ENCODE results near the gene MITF. TPM values are rescaled to one million over a fixed set of nuclear protein-coding genes. Genes with fewer than 3 reads are reported as not detected.

Gene MITF
- total and polyA plus RNA-seq, 2 of the 4 experiments (the other 2 are of a cell fraction) = 6.5 to 16.7 TPM

DNA sequence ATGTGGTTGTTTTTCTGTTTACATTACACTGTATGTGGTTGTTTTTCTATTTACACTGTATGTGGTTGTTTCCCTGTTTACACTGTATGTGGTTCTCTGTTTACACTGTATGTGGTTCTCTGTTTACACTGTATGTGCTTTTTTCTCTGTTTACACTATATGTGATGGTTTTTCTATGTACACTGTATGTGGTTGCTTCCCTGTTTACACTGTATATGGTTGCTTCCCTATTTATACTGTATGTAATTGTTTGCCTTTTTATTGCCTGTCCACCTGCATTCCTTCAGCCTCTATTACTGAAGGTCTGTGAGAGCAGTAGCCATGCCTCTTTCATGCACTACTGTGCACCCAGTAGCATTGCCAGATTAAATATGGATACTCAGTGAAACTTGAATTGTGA is 94.3 kb downstream of the MITF start:
- no peaks in the 10 kb centered on the region for H4K20me1 ChIP-seq (ENCODE audit: insufficient read depth, low read length)
- dilution Hi-C loops (cut with HindIII; ENCODE audit: low sequenced_read_pairs, unreplicated experiment) (no loop called here), in situ Hi-C loops (cut with MboI; ENCODE audit: low sequenced_read_pairs) (no loop called here), intact Hi-C loops (cut with micrococcal nuclease) (no loop called here)
- DNase-seq = no peak
- H3K27me3 ChIP-seq (ENCODE audit: control insufficient read depth, insufficient read depth, low read length) = no peaks in the 10 kb centered on the region
- H3K4ac ChIP-seq (ENCODE audit: low read depth, low read length) = no peak overlapping the region
- H2BK120ac ChIP-seq (ENCODE audit: low read depth, low read length) = no peak overlapping the region
- H3K18ac ChIP-seq (ENCODE audit: low read depth, low read length) = peak overlapping the region; percentile 52; the same call in 1 of the 2 replicates
- no peak overlapping the region for H2BK15ac ChIP-seq (ENCODE audit: low read depth, low read length)
- ATAC-seq (ENCODE audit: low read depth) = no peak
- H4K91ac ChIP-seq (ENCODE audit: insufficient read depth, low read depth, low read length) = no peak overlapping the region
- H3K14ac ChIP-seq (replicated peaks; ENCODE audit: low read depth, low read length) = no peak overlapping the region
- no peak overlapping the region for H2BK5ac ChIP-seq (ENCODE audit: low read depth, low read length, poor library complexity, severe bottlenecking)
- peaks cover 6% of the 10 kb centered on the region for H3K4me1 ChIP-seq (ENCODE audit: control insufficient read depth, insufficient read depth, low read length)
- no peak overlapping the region for H2AFZ ChIP-seq (replicated peaks; ENCODE audit: low read length, poor library complexity)
- H3K9me3 ChIP-seq (ENCODE audit: control insufficient read depth, insufficient read depth, low read length) = peaks cover 1% of the 10 kb centered on the region; the same call in 1 of the 2 replicates
- H3K36me3 ChIP-seq (ENCODE audit: control insufficient read depth, insufficient read depth, low read length) = no peaks in the 10 kb centered on the region
- TF ChIP-seq BHLHE40 (IDR thresholded peaks at IDR 0.05; ENCODE audit: low read depth, low read length) = no peak
- no peak for TF ChIP-seq SMC3 (IDR thresholded peaks at IDR 0.05; ENCODE audit: low read depth, low read length)
- TF ChIP-seq MAZ (IDR thresholded peaks at IDR 0.05; ENCODE audit: borderline replicate concordance, low read depth, low read length) = no peak
- no peak for TF ChIP-seq FOS (IDR thresholded peaks at IDR 0.05; ENCODE audit: low read depth, low read length)
- TF ChIP-seq, protein P1, sequence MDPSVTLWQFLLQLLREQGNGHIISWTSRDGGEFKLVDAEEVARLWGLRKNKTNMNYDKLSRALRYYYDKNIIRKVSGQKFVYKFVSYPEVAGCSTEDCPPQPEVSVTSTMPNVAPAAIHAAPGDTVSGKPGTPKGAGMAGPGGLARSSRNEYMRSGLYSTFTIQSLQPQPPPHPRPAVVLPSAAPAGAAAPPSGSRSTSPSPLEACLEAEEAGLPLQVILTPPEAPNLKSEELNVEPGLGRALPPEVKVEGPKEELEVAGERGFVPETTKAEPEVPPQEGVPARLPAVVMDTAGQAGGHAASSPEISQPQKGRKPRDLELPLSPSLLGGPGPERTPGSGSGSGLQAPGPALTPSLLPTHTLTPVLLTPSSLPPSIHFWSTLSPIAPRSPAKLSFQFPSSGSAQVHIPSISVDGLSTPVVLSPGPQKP (IDR thresholded peaks at IDR 0.05; ENCODE audit: borderline replicate concordance, low read depth, low read length) = no peak
- no peak for TF ChIP-seq POLR2A (IDR thresholded peaks at IDR 0.05; ENCODE audit: low read depth, low read length)
- H3K9me1 ChIP-seq (ENCODE audit: insufficient read depth, low read length) = peaks cover 3% of the 10 kb centered on the region; the same call in 1 of the 2 replicates
- H3K27ac ChIP-seq (ENCODE audit: insufficient read depth, low read length) = no peak overlapping the region
- no peak overlapping the region for H4K8ac ChIP-seq (ENCODE audit: low read depth in 2 of 2, low read length in 2 of 2)
- H3K4me2 ChIP-seq (ENCODE audit: low read depth, low read length) = no peak overlapping the region
- ChIA-PET CTCF (no interaction called here), POLR2A (ENCODE audit: unreplicated experiment) (no interaction called here)
- no peak overlapping the region for H4K5ac ChIP-seq (ENCODE audit: low read depth, low read length)
- no peak overlapping the region for H3K4me3 ChIP-seq (ENCODE audit: insufficient read depth, low read depth, low read length)
- BruUV-seq (replicated peaks) = no TSS peak
- H2AK9ac ChIP-seq (replicated peaks; ENCODE audit: low read depth, low read length, poor library complexity) = no peak overlapping the region
- H3K23ac ChIP-seq (ENCODE audit: low read depth, low read length) = no peak overlapping the region
- H2AK5ac ChIP-seq (ENCODE audit: low read depth, low read length) = peak overlapping the region; percentile 29; the same call in 1 of the 2 replicates
- H2BK20ac ChIP-seq (ENCODE audit: low read depth, low read length) = no peak overlapping the region
- no peak overlapping the region for H3K9ac ChIP-seq (ENCODE audit: low read depth, low read length)
- H3K79me1 ChIP-seq (ENCODE audit: low read depth in 1 of 2, low read length in 2 of 2) = peaks cover 14 to 19% of the 10 kb centered on the region in 2 experiments
- H3K56ac ChIP-seq (ENCODE audit: extremely low read depth, insufficient read depth, low read length) = no peak overlapping the region

All from IMR-90 (cell line).